ENCODE measurements around the gene ACTR1A.
"Not testable (repeated sequence)": the region's sequence is repeated elsewhere in the genome, so short reads cannot be mapped to it uniquely, and the experiment has no call there.

Gene ACTR1A

DNA sequence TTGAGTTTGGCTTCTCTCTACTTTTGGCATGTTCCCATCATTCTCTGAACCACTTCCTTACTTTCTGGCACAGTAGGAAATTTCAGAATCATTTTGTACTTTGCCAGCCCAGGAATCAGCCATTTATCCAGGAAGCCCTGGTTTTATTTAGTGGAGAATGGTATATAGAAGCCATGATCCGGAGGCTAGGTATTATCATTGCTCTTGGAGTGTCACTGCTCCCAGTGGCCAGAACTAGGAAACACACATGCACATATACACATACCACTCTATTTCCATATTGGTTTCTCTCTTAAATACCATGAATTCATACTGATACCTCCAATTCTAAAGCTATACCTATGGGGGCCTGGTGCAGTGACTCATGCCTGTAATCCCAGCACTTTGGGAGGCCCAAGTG is 37.5 kb upstream of the ACTR1A start:
- no peak overlapping the region for H3K27ac ChIP-seq
- no peak overlapping the region for H3K9ac ChIP-seq (ENCODE audit: insufficient read length)
- no peak for DNase-seq (ENCODE audit: low read depth, low spot score)
- no peak for TF ChIP-seq FOXP2 (optimal IDR thresholded peaks at IDR 0.05; ENCODE audit: control extremely low read depth, extremely low read length, insufficient read depth)
- no peak for TF ChIP-seq EZH2 (IDR thresholded peaks at IDR 0.05)
- no peak for TF ChIP-seq POLR2AphosphoS5 (IDR thresholded peaks at IDR 0.05; ENCODE audit: borderline replicate concordance, low read depth, low read length)
- no peaks in the 10 kb centered on the region for H3K36me3 ChIP-seq (ENCODE audit: insufficient read depth, low read length)
- H3K9me3 ChIP-seq (ENCODE audit: low read depth, low read length), result no peaks in the 10 kb centered on the region
- no peak overlapping the region for H3K4me3 ChIP-seq

DNA sequence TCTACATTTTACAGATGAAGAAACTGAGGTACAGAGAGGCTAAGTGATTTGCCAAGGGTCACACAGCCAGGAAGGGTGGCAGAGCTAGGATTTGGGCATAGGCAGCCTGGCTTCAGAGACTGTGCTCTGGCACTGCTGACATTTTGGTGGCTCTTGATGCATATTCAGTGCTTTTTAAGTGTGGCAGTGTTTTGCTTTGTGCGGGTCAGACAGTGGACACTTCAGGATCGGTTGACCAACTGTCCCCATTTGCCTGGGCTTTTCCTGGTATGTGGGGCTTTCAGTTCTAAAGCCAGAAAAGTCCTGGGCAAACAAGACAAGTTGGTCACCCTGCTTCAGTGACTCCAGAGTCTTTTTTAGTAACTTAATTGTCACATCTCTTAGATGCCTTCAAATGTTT is 36.3 kb upstream of the ACTR1A start:
- H3K4me3 ChIP-seq, result no peak overlapping the region
- H3K36me3 ChIP-seq (ENCODE audit: insufficient read depth, low read length), result no peaks in the 10 kb centered on the region
- no peaks in the 10 kb centered on the region for H3K9me3 ChIP-seq (ENCODE audit: low read depth, low read length)
- H3K9ac ChIP-seq (ENCODE audit: insufficient read length), result no peak overlapping the region
- DNase-seq (ENCODE audit: low read depth, low spot score), result no peak
- H3K27ac ChIP-seq, result no peak overlapping the region
- TF ChIP-seq EZH2 (IDR thresholded peaks at IDR 0.05), result no peak
- no peak for TF ChIP-seq FOXP2 (optimal IDR thresholded peaks at IDR 0.05; ENCODE audit: control extremely low read depth, extremely low read length, insufficient read depth)
- no peak for TF ChIP-seq POLR2AphosphoS5 (IDR thresholded peaks at IDR 0.05; ENCODE audit: borderline replicate concordance, low read depth, low read length)

DNA sequence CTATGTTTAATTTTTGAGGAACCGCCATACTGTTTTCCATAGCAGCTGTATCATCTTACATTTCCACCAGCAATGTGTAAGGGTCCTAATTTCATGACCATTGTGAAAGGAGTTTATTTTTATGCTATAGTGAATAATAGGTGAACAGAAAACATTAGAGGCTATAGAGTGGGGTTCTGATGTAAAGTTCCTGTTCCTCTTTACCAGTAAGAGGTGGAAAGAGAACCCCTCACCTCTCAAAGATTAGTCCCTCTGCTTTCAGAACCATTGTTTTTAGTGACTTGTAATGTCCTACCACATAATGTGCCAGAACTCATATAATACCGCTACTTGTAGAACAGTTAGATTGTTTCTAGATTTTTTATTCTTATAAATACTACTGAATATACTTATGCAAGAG is 35.4 kb upstream of the ACTR1A start:
- TF ChIP-seq FOXP2 (optimal IDR thresholded peaks at IDR 0.05; ENCODE audit: control extremely low read depth, extremely low read length, insufficient read depth) (no peak), POLR2AphosphoS5 (IDR thresholded peaks at IDR 0.05; ENCODE audit: borderline replicate concordance, low read depth, low read length) (no peak), EZH2 (IDR thresholded peaks at IDR 0.05) (no peak)
- H3K36me3 ChIP-seq (ENCODE audit: insufficient read depth, low read length), result no peaks in the 10 kb centered on the region
- DNase-seq (ENCODE audit: low read depth, low spot score), result no peak
- no peak overlapping the region for H3K27ac ChIP-seq
- H3K9ac ChIP-seq (ENCODE audit: insufficient read length), result no peak overlapping the region
- no peak overlapping the region for H3K4me3 ChIP-seq
- H3K9me3 ChIP-seq (ENCODE audit: low read depth, low read length), result no peaks in the 10 kb centered on the region

DNA sequence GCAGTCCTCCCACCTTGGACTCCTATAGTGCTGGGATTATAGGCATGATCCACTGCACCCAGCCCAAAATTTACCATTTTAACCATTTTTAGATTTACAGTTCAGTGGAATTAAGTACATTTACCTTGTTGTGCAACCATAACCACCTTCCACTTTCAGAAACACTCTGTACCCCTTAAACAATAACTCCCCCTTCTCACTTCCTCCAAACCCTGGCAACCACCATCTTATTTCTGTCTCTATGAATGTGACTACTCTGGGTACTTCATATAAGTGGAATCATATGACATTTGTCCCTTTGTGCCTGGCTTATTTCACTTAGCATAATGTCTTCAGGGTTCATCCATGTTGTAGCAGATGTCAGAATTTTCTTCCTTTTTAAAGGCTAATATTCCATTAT is 34.9 kb upstream of the ACTR1A start:
- H3K36me3 ChIP-seq (ENCODE audit: insufficient read depth, low read length), result no peaks in the 10 kb centered on the region
- H3K27ac ChIP-seq, result no peak overlapping the region
- no peak overlapping the region for H3K4me3 ChIP-seq
- TF ChIP-seq FOXP2 (optimal IDR thresholded peaks at IDR 0.05; ENCODE audit: control extremely low read depth, extremely low read length, insufficient read depth) (no peak), EZH2 (IDR thresholded peaks at IDR 0.05) (no peak), POLR2AphosphoS5 (IDR thresholded peaks at IDR 0.05; ENCODE audit: borderline replicate concordance, low read depth, low read length) (no peak)
- DNase-seq (ENCODE audit: low read depth, low spot score), result no peak
- no peak overlapping the region for H3K9ac ChIP-seq (ENCODE audit: insufficient read length)
- H3K9me3 ChIP-seq (ENCODE audit: low read depth, low read length), result no peaks in the 10 kb centered on the region

DNA sequence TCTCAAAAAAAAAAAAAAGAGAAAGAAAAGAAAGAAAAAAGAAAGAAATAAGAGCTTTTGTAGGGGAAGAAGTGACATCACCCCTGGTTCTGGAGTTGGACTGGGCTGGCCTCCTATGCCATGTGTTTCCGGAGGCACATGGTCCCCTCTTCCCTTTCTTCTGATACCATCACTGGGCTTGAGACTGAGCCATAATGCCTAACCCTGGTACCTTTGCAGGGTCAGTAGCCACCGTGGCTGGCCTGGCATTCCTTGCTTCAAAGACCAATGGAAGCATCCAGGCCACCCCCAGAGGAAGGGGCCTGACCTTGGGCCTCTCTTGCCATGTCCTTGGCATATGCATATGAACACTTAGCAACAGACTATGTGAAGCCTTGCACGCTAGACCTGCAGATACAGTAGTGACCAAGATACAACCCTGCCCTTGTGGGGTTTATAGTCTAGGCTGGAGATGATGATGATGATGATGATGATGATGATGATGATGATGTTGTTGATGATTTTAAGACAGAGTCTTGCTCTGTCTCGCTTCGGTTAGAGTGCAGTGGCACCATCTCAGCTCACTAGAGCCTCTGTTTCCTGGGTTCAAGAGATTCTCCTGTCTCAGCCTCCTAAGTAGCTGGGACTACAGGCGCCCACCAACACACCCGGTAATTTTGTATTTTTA is 33.1 kb upstream of the ACTR1A start:
- Histone ChIP-seq H3K9ac (ENCODE audit: insufficient read length) (no peak overlapping the region), H3K4me3 (no peak overlapping the region), H3K9me3 (ENCODE audit: low read depth, low read length) (no peaks in the 10 kb centered on the region), H3K36me3 (ENCODE audit: insufficient read depth, low read length) (no peaks in the 10 kb centered on the region), H3K27ac (no peak overlapping the region)
- TF ChIP-seq EZH2 (IDR thresholded peaks at IDR 0.05), result no peak
- TF ChIP-seq POLR2AphosphoS5 (IDR thresholded peaks at IDR 0.05; ENCODE audit: borderline replicate concordance, low read depth, low read length), result no peak
- no peak for TF ChIP-seq FOXP2 (optimal IDR thresholded peaks at IDR 0.05; ENCODE audit: control extremely low read depth, extremely low read length, insufficient read depth)
- DNase-seq (ENCODE audit: low read depth, low spot score), result no peak

DNA sequence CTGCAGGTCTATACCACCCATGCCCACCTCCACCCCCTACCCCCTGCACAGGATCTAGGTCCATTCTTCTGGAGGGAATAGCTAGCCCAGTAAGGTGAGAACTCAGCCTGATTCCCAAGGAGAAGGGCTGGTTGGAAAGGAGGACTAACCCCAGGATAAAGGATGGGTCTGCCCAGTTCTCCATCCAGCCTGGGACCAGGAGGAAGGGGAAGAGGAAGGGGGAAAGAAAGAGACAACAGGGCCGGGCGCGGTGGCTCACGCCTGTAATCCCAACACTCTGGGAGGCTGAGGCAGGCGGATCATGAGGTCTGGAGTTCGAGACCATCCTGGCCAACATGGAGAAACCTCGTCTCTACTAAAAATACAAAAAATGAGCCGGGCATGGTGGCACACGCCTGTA is 32.5 kb upstream of the ACTR1A start:
- not testable (repeated sequence) for H3K9me3 ChIP-seq (ENCODE audit: low read depth, low read length); H3K27ac ChIP-seq; H3K4me3 ChIP-seq; DNase-seq (ENCODE audit: low read depth, low spot score); H3K9ac ChIP-seq (ENCODE audit: insufficient read length); H3K36me3 ChIP-seq (ENCODE audit: insufficient read depth, low read length)

DNA sequence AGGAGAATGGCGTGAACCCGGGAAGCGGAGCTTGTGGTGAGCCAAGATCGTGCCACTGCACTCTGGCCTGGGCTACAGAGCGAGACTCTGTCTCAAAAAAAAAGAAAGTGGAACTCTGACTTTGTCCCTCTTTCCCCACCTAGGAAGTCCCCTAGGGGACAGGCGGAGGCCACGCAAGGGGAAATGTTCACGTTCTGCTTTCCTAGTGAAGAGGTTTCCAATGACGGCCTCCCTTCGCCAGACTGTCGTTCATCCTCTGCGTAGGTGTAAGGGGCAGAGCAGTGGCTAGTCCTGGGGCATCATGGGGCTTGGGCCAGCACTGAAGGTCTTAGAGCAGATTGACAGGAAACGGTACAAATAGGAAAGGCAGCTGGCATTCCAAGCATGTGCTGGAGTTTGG is 31.8 kb upstream of the ACTR1A start:
- H3K4me3 ChIP-seq, result no peak overlapping the region
- H3K27ac ChIP-seq, result no peak overlapping the region
- no peak for DNase-seq (ENCODE audit: low read depth, low spot score)
- H3K9me3 ChIP-seq (ENCODE audit: low read depth, low read length), result no peaks in the 10 kb centered on the region
- no peak overlapping the region for H3K9ac ChIP-seq (ENCODE audit: insufficient read length)
- TF ChIP-seq FOXP2 (optimal IDR thresholded peaks at IDR 0.05; ENCODE audit: control extremely low read depth, extremely low read length, insufficient read depth) (no peak), EZH2 (IDR thresholded peaks at IDR 0.05) (no peak), POLR2AphosphoS5 (IDR thresholded peaks at IDR 0.05; ENCODE audit: borderline replicate concordance, low read depth, low read length) (no peak)
- no peaks in the 10 kb centered on the region for H3K36me3 ChIP-seq (ENCODE audit: insufficient read depth, low read length)

DNA sequence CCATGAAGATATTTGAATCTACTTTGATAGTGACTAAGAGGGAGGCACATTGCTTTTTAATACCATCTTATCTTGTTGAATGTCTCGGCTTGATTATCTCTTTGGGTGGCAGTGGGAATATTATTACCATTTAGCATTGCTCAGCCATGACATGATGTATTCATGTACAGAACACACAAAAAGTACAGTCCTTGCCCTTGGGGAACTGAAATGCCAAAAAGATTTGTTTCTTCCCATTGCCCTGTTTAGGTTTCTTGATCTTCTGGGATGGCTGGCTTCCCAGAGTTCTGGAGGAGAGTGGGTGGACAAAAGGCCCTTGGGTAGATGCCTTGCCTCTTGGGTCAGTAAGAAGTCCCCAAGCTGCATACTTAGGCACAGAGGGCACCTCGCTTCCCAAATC is 25.0 kb upstream of the ACTR1A start:
- TF ChIP-seq FOXP2 (optimal IDR thresholded peaks at IDR 0.05; ENCODE audit: control extremely low read depth, extremely low read length, insufficient read depth) (no peak), POLR2AphosphoS5 (IDR thresholded peaks at IDR 0.05; ENCODE audit: borderline replicate concordance, low read depth, low read length) (no peak), EZH2 (IDR thresholded peaks at IDR 0.05) (no peak)
- no peak overlapping the region for H3K27ac ChIP-seq
- no peaks in the 10 kb centered on the region for H3K9me3 ChIP-seq (ENCODE audit: low read depth, low read length)
- H3K9ac ChIP-seq (ENCODE audit: insufficient read length), result no peak overlapping the region
- DNase-seq (ENCODE audit: low read depth, low spot score), result no peak
- no peak overlapping the region for H3K4me3 ChIP-seq
- H3K36me3 ChIP-seq (ENCODE audit: insufficient read depth, low read length), result no peaks in the 10 kb centered on the region

DNA sequence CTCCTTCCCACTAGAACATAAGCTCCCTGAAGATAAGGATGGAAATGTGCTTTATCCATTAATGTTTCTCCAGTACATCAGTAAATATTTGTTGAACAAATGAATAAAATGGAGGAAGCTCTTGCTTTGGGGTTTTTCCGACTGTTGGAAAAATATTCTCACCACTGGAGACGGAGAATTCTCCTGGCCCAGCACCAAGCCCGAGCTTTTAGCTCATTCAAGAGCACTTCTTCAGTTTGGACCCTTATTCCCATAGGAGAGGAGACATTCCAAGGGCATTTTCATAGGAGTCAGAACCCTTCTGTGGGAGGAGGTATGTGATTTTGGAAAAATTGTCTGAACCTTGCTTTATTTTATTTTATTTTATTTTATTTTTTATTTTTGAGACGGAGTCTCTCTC is 22.2 kb upstream of the ACTR1A start:
- Histone ChIP-seq H3K36me3 (ENCODE audit: insufficient read depth, low read length) (no peaks in the 10 kb centered on the region), H3K9me3 (ENCODE audit: low read depth, low read length) (no peaks in the 10 kb centered on the region), H3K9ac (ENCODE audit: insufficient read length) (no peak overlapping the region), H3K4me3 (no peak overlapping the region), H3K27ac (no peak overlapping the region)
- no peak for DNase-seq (ENCODE audit: low read depth, low spot score)
- TF ChIP-seq EZH2 (IDR thresholded peaks at IDR 0.05) (no peak), FOXP2 (optimal IDR thresholded peaks at IDR 0.05; ENCODE audit: control extremely low read depth, extremely low read length, insufficient read depth) (no peak), POLR2AphosphoS5 (IDR thresholded peaks at IDR 0.05; ENCODE audit: borderline replicate concordance, low read depth, low read length) (no peak)

Data from SK-N-MC (cell line).